ENCODE measurements around the gene IL17RE.

Gene IL17RE

DNA sequence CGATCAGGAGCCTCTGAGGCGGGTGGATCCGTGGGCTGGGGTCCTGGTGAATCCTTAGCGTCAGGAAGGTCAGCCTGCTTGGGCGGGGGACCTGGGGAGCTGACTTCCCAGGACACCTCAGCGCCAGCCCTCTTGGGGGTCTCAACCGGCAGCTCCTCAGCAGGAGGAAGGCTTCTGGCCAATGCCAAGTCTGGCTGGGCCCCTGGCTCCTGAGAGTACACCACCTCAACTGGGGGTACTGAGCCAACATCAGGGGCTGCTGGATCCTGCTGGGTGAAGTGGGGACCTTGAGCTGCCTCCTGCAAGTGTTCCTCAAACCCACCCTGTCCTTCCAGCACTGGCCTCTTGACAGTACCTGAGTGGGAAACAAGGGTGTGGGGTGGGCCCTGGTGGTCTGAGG, 46.5 kb downstream of the IL17RE start:
- DNase-seq, result no peak
- no peaks in the 10 kb centered on the region for H3K9me3 Mint-ChIP-seq
- no peak overlapping the region for H3K4me3 Mint-ChIP-seq

DNA sequence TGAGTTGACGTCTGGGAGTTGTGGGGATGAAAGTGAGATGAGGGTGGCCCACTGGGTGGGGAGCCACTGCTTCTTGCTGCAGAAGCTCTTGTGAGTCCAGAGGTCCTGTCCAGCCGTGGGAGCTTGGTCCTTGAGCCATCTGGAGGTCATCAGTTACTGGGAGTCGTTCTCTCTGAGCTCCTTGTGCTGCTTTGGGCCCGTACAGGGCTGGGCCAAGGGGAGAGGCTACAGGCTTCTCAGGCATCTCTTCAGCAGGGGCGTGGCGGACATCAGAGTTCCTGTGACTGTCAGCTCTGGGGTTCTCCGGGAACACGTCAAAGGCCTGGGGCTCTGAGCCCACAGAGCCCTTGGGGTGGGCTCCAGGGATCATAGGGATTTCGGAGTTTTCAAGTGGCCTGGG, 47.0 kb downstream of the IL17RE start:
- DNase-seq, result no peak
- TF ChIP-seq, protein P1, sequence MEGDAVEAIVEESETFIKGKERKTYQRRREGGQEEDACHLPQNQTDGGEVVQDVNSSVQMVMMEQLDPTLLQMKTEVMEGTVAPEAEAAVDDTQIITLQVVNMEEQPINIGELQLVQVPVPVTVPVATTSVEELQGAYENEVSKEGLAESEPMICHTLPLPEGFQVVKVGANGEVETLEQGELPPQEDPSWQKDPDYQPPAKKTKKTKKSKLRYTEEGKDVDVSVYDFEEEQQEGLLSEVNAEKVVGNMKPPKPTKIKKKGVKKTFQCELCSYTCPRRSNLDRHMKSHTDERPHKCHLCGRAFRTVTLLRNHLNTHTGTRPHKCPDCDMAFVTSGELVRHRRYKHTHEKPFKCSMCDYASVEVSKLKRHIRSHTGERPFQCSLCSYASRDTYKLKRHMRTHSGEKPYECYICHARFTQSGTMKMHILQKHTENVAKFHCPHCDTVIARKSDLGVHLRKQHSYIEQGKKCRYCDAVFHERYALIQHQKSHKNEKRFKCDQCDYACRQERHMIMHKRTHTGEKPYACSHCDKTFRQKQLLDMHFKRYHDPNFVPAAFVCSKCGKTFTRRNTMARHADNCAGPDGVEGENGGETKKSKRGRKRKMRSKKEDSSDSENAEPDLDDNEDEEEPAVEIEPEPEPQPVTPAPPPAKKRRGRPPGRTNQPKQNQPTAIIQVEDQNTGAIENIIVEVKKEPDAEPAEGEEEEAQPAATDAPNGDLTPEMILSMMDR (IDR thresholded peaks at IDR 0.05), result no peak
- Mint-ChIP-seq H3K27ac (no peak overlapping the region), H3K4me1 (peaks cover 29% of the 10 kb centered on the region), H3K36me3 (ENCODE audit: low read depth) (no peaks in the 10 kb centered on the region), H3K9me3 (no peaks in the 10 kb centered on the region), H3K4me3 (no peak overlapping the region), H3K27me3 (ENCODE audit: low read depth, poor library complexity) (peaks cover 12% of the 10 kb centered on the region)

More for the DNA sequence above, 46.5 kb downstream of the IL17RE start:
- TF ChIP-seq, protein P1 (IDR thresholded peaks at IDR 0.05), result no peak
- Mint-ChIP-seq H3K27me3 (ENCODE audit: low read depth, poor library complexity) (peaks cover 8% of the 10 kb centered on the region), H3K4me1 (peaks cover 24% of the 10 kb centered on the region), H3K36me3 (ENCODE audit: low read depth) (no peaks in the 10 kb centered on the region), H3K27ac (no peak overlapping the region)

DNA sequence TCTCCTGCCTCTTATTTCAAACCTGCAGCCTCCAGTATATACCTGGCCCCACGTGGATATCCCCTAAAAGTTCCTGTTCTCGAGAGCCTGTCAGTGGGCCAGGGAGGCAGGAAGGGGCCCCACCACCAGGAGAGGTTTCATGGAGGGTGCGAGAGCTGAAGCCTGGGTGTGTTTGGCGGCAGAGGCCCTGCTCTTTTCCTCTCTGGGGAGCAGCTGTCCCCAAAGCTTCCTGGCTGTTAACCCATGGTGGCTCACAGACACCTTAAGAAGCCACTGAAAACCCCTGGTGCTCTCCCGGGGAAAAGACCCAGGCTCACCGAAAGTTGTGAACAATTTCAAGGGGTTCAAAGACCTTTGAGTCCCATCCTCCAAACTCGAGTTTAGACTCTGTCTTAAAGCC, 48.5 kb downstream of the IL17RE start:
- H3K27ac Mint-ChIP-seq, result no peak overlapping the region
- no peaks in the 10 kb centered on the region for H3K36me3 Mint-ChIP-seq (ENCODE audit: low read depth)
- peaks cover 40% of the 10 kb centered on the region for H3K4me1 Mint-ChIP-seq
- peaks cover 15% of the 10 kb centered on the region for H3K27me3 Mint-ChIP-seq (ENCODE audit: low read depth, poor library complexity)
- TF ChIP-seq, protein P1 (IDR thresholded peaks at IDR 0.05), result no peak
- no peaks in the 10 kb centered on the region for H3K9me3 Mint-ChIP-seq
- no peak for DNase-seq
- H3K4me3 Mint-ChIP-seq, result peak overlapping the region; percentile 83

DNA sequence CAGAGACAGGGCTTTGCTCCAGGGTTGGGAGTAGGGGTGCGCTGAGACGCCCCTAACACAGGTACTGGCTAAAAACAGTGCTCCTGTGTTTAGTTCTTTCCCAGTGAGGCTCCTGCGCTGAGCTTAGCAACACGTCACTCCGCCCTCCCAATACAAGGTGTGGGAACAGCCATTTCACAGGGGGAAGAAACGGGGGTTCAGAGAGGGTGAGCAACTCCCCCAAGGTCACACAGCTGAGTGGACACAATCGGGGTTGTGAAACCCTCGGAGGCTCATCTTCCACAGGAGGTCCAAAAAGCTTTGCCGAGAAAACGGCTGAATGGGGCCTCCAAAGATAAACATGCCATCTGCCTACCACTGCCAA, 48.9 kb downstream of the IL17RE start:
- H3K9me3 Mint-ChIP-seq, result no peaks in the 10 kb centered on the region
- TF ChIP-seq, protein P1 (IDR thresholded peaks at IDR 0.05), result no peak
- peaks cover 13% of the 10 kb centered on the region for H3K27me3 Mint-ChIP-seq (ENCODE audit: low read depth, poor library complexity)
- peak overlapping the region; percentile 83 for H3K4me3 Mint-ChIP-seq
- H3K4me1 Mint-ChIP-seq, result peaks cover 38% of the 10 kb centered on the region
- no peak overlapping the region for H3K27ac Mint-ChIP-seq
- DNase-seq, result no peak
- no peaks in the 10 kb centered on the region for H3K36me3 Mint-ChIP-seq (ENCODE audit: low read depth)

DNA sequence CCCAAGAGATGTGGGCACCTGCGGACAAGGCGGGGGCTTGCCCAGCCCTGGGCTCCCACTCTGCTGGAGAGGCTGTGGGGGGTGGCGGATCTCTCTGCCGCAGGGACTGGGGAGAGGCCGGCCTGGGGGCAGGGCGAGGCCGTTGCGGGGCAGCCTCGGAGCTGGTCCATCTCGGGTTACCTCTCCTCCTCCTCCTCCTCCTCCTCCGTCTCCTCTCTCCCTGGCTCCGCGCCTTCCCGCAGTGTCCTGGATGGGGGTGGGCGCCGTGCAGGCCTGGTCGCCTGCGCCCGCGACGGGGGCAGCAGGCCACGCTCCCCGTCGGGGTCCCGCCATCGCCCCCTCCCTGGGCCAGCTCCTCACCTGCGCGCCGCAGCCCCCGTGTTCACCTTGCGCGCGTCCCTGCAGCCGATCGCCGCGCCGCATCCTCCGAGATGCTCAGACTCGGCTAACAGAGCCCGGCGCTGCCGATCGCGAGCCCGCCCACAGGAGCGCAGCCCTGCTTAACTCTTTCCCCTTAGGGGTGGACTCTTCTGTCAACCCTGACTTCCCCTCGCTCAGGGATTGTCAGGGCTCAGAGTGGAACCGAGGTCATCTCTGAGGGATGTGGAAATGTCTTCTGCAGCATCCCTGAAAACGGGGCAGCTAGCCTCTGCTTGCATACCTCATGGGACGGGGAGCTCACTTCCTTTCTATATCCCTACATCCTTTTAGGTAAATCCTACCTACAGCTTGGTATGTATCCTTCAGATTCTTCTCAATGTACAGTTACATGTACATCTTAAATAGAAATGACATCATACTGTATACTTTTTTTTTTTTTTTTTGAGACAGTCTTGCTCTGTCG, 49.5 kb downstream of the IL17RE start, which contains the start of gene PRRT3:
Gene PRRT3 (minus strand): TSS at position 447 of the 844 bp plus-strand sequence. CDS start 2,293 bp downstream, outside the sequence.
- TF ChIP-seq, protein P1 (IDR thresholded peaks at IDR 0.05), result no peak
- H3K9me3 Mint-ChIP-seq, result no peaks in the 10 kb centered on the region
- H3K4me1 Mint-ChIP-seq, result peaks cover 38% of the 10 kb centered on the region
- H3K4me3 Mint-ChIP-seq, result peak within 1 kb of the TSS; percentile 83
- peak; percentile 73 for DNase-seq
- H3K27ac Mint-ChIP-seq, result no peak within 1 kb of the TSS
- H3K36me3 Mint-ChIP-seq (ENCODE audit: low read depth), result no peaks in the 10 kb centered on the region
- H3K27me3 Mint-ChIP-seq (ENCODE audit: low read depth, poor library complexity), result peaks cover 13% of the 10 kb centered on the region

DNA sequence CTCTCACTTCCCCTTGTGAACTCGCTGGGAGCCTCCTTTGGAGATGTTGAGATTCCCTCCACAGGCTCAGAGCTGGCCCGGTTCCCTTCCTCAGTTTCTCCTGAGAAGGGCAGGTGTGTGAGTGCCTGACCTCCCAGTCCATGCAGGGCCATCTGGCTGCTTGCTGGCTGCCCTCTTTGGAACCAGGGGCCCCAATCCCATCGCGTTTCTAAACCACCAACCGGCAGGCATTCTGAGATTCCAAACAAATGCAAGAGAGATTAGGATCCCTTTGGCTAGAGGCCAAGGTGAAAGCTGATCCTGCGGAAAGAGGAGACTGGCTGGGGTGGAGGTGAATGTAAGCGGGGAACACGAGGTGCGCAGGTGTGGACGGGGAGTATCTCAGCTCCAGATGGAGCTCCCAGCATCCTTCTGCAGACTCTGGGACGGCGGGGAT, 52.4 kb downstream of the IL17RE start:
- Mint-ChIP-seq H3K4me1 (peaks cover 38% of the 10 kb centered on the region), H3K27ac (no peak overlapping the region), H3K9me3 (no peaks in the 10 kb centered on the region), H3K27me3 (ENCODE audit: low read depth, poor library complexity) (peaks cover 16% of the 10 kb centered on the region), H3K4me3 (no peak overlapping the region), H3K36me3 (ENCODE audit: low read depth) (no peaks in the 10 kb centered on the region)
- DNase-seq, result no peak
- TF ChIP-seq, protein P1 (IDR thresholded peaks at IDR 0.05), result no peak

All from nephron progenitor cell (in vitro differentiated cells).